Neural cell (in vitro differentiated cells): ENCODE results near the gene RSRC1. TPM values are rescaled to one million over a fixed set of nuclear protein-coding genes. Genes with fewer than 3 reads are reported as not detected.

ENCODE experiments used
- H2AFZ ChIP-seq: fragments of 200-600, 300-800 bp; sonication (generic), shearing (Covaris generic); 2 replicates; pipeline ENCODE4 v1.6.0; 2014; ENCODE audit warnings: low read depth, mild to moderate bottlenecking, antibody characterized with exemption, low read length, moderate library complexity
- H3F3A ChIP-seq: fragments of 200-600 bp; shearing (Covaris generic); 2 replicates; pipeline ENCODE4 v1.6.1; 2016; ENCODE audit warnings: mild to moderate bottlenecking, moderate library complexity, mixed read lengths, antibody characterized with exemption, low read length; ENCODE audit not compliant: insufficient read depth, poor library complexity, severe bottlenecking
- H3K27ac ChIP-seq: fragments of 200-600, 300-800 bp; sonication (generic), shearing (Covaris generic); 2 replicates; pipeline ENCODE4 v1.5.1; 2014; ENCODE audit warnings: mild to moderate bottlenecking, low read length, moderate library complexity
- H3K27me3 ChIP-seq: fragments of 300-800, 200-600 bp; sonication (generic), shearing (Covaris generic); 2 replicates; pipeline ENCODE4 v1.6.0; 2014; ENCODE audit warnings: mild to moderate bottlenecking, low read depth, low read length, moderate library complexity; ENCODE audit not compliant: insufficient read depth
- H3K36me3 ChIP-seq: fragments of 300-800, 200-600 bp; sonication (generic), shearing (Covaris generic); 2 replicates; pipeline ENCODE4 v1.5.1; 2014; ENCODE audit warnings: mild to moderate bottlenecking, antibody characterized with exemption, low read length, moderate library complexity; ENCODE audit not compliant: insufficient read depth
- H3K4me2 ChIP-seq: fragments of 300-800, 200-600 bp; sonication (generic), shearing (Covaris generic); 2 replicates; pipeline ENCODE4 v1.6.0; 2014; ENCODE audit warnings: mild to moderate bottlenecking, low read length
- H3K4me3 ChIP-seq: fragments of 300-800, 200-600 bp; sonication (generic), shearing (Covaris generic); 2 replicates; pipeline ENCODE4 v1.5.1; 2014; ENCODE audit warnings: mild to moderate bottlenecking, low read length, moderate library complexity
- H3K79me2 ChIP-seq: fragments of 200-600 bp; shearing (Covaris generic); replicated peaks from 2 replicates; pipeline ENCODE4 v1.6.0; 2014; ENCODE audit warnings: mild to moderate bottlenecking, low read length, moderate library complexity; ENCODE audit not compliant: insufficient read depth
- H3K9ac ChIP-seq: fragments of 300-800, 200-600 bp; sonication (generic), shearing (Covaris generic); 2 replicates; pipeline ENCODE4 v1.6.1; 2016; ENCODE audit warnings: mild to moderate bottlenecking, low read length, mixed read lengths
- H3K9me2 ChIP-seq: fragments of 200-600 bp; shearing (Covaris generic); 2 replicates; pipeline ENCODE4 v1.6.1; 2016; ENCODE audit warnings: mild to moderate bottlenecking, low read length, mixed read lengths; ENCODE audit not compliant: insufficient read depth
- H3K9me3 ChIP-seq: fragments of 200-600, 300-800 bp; sonication (generic), shearing (Covaris generic); 2 replicates; pipeline ENCODE4 v1.6.1; 2016; ENCODE audit warnings: mild to moderate bottlenecking, mixed run types, low read length, moderate library complexity, mixed read lengths
- H4K20me1 ChIP-seq: fragments of 200-600 bp; shearing (Covaris generic); 2 replicates; pipeline ENCODE4 v1.6.1; 2016; ENCODE audit warnings: mild to moderate bottlenecking, mixed run types; ENCODE audit not compliant: insufficient read depth
- EP300 ChIP-seq: fragments of 450-650 bp; conservative IDR thresholded peaks from 2 replicates; pipeline ENCODE4 v1.6.1; 2014; ENCODE audit warnings: antibody characterized with exemption, mild to moderate bottlenecking, moderate library complexity; ENCODE audit not compliant: poor library complexity, severe bottlenecking
- EZH2 ChIP-seq: fragments of 200-600, 300-800 bp; shearing (Covaris generic), sonication (generic); IDR thresholded peaks from 2 replicates; pipeline ENCODE4 v1.6.1; 2014; ENCODE audit warnings: antibody characterized with exemption, low read length, borderline replicate concordance, mild to moderate bottlenecking; ENCODE audit not compliant: insufficient read depth, poor library complexity, severe bottlenecking
- MXI1 ChIP-seq: fragments of 450-650 bp; conservative IDR thresholded peaks from 2 replicates; pipeline ENCODE4 v1.6.1; 2014; ENCODE audit warnings: antibody characterized with exemption, mild to moderate bottlenecking; ENCODE audit not compliant: poor library complexity, severe bottlenecking
- POLR2AphosphoS5 ChIP-seq: IDR thresholded peaks from 2 replicates; pipeline ENCODE4 v1.6.1; 2012
- RAD21 ChIP-seq: fragments of 450-650 bp; conservative IDR thresholded peaks from 2 replicates; pipeline ENCODE4 v1.6.1; 2014; ENCODE audit warnings: antibody characterized with exemption, mild to moderate bottlenecking, moderate library complexity
- SMC3 ChIP-seq: fragments of 450-650 bp; conservative IDR thresholded peaks from 2 replicates; pipeline ENCODE4 v1.6.1; 2014; ENCODE audit warnings: antibody characterized with exemption, mild to moderate bottlenecking, moderate library complexity; ENCODE audit not compliant: poor library complexity
- TAF1 ChIP-seq: IDR thresholded peaks from 2 replicates; pipeline ENCODE4 v1.6.1; 2012; ENCODE audit warnings: low read depth
- polyA plus RNA-seq: library from polyadenylated mRNA; depleted of rRNA; stranded (reverse); fragments of >200 nt; gene quantifications from 2 replicates; pipeline ENCODE4 v1.2.3, GENCODE V29; 2014
- TF ChIP-seq, protein P1 (sequence below): IDR thresholded peaks from 2 replicates; pipeline ENCODE4 v1.6.1; 2012; ENCODE audit warnings: borderline replicate concordance
- TF ChIP-seq, protein P2 (sequence below): fragments of 450-650 bp; IDR thresholded peaks from 2 replicates; pipeline ENCODE4 v1.5.1; 2014; ENCODE audit warnings: antibody characterized with exemption, mild to moderate bottlenecking, moderate library complexity; ENCODE audit not compliant: poor library complexity, severe bottlenecking

RSRC1 gene
- polyA plus RNA-seq, 1 donor from 2014 or later, result 28.1 TPM

DNA sequence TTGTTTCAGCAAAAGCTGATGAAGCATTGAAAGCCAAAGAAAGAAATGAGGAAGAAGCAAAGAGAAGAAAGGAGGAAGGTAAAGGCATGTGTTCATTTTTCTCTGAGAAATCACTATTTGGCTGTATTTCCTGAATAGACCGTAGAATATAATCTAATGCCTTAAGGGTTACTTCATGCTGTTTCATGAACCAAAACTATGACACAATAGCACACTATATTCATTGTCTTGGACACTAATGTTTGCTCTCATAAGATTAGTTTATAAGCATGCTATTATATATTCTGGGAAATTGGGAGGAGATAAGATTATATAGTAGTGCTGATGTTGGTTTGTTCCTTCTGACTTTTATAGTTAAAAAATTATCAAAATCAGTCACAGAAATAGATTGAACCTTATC lies 351.0 kb downstream of the RSRC1 start:
- no peak overlapping the region for H3K9ac ChIP-seq
- no peaks in the 10 kb centered on the region for H3K36me3 ChIP-seq
- H3F3A ChIP-seq, result no peaks in the 10 kb centered on the region
- H3K9me3 ChIP-seq, result no peaks in the 10 kb centered on the region
- no peak overlapping the region for H3K4me2 ChIP-seq
- H2AFZ ChIP-seq, result no peak overlapping the region
- no peaks in the 10 kb centered on the region for H3K27me3 ChIP-seq
- no peak overlapping the region for H3K27ac ChIP-seq
- no peaks in the 10 kb centered on the region for H4K20me1 ChIP-seq
- no peaks in the 10 kb centered on the region for H3K9me2 ChIP-seq
- TF ChIP-seq, protein P1, sequence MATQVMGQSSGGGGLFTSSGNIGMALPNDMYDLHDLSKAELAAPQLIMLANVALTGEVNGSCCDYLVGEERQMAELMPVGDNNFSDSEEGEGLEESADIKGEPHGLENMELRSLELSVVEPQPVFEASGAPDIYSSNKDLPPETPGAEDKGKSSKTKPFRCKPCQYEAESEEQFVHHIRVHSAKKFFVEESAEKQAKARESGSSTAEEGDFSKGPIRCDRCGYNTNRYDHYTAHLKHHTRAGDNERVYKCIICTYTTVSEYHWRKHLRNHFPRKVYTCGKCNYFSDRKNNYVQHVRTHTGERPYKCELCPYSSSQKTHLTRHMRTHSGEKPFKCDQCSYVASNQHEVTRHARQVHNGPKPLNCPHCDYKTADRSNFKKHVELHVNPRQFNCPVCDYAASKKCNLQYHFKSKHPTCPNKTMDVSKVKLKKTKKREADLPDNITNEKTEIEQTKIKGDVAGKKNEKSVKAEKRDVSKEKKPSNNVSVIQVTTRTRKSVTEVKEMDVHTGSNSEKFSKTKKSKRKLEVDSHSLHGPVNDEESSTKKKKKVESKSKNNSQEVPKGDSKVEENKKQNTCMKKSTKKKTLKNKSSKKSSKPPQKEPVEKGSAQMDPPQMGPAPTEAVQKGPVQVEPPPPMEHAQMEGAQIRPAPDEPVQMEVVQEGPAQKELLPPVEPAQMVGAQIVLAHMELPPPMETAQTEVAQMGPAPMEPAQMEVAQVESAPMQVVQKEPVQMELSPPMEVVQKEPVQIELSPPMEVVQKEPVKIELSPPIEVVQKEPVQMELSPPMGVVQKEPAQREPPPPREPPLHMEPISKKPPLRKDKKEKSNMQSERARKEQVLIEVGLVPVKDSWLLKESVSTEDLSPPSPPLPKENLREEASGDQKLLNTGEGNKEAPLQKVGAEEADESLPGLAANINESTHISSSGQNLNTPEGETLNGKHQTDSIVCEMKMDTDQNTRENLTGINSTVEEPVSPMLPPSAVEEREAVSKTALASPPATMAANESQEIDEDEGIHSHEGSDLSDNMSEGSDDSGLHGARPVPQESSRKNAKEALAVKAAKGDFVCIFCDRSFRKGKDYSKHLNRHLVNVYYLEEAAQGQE, result no peak
- TF ChIP-seq MXI1, result no peak
- TF ChIP-seq EZH2, result no peak
- TF ChIP-seq RAD21, result no peak
- TF ChIP-seq, protein P2, sequence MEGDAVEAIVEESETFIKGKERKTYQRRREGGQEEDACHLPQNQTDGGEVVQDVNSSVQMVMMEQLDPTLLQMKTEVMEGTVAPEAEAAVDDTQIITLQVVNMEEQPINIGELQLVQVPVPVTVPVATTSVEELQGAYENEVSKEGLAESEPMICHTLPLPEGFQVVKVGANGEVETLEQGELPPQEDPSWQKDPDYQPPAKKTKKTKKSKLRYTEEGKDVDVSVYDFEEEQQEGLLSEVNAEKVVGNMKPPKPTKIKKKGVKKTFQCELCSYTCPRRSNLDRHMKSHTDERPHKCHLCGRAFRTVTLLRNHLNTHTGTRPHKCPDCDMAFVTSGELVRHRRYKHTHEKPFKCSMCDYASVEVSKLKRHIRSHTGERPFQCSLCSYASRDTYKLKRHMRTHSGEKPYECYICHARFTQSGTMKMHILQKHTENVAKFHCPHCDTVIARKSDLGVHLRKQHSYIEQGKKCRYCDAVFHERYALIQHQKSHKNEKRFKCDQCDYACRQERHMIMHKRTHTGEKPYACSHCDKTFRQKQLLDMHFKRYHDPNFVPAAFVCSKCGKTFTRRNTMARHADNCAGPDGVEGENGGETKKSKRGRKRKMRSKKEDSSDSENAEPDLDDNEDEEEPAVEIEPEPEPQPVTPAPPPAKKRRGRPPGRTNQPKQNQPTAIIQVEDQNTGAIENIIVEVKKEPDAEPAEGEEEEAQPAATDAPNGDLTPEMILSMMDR, result no peak
- TF ChIP-seq POLR2AphosphoS5, result no peak
- no peak for TF ChIP-seq TAF1
- TF ChIP-seq EP300, result no peak
- no peaks in the 10 kb centered on the region for H3K79me2 ChIP-seq
- no peak overlapping the region for H3K4me3 ChIP-seq

- H3K9me2 ChIP-seq, result no peaks in the 10 kb centered on the region
- TF ChIP-seq MXI1 (no peak), TAF1 (no peak), SMC3 (no peak), EZH2 (no peak), EP300 (no peak), POLR2AphosphoS5 (no peak), RAD21 (no peak)
- TF ChIP-seq, protein P1, result no peak
- TF ChIP-seq, protein P2, result no peak
- H3K9me3 ChIP-seq, result no peaks in the 10 kb centered on the region
- H2AFZ ChIP-seq, result no peak overlapping the region
- H3K27ac ChIP-seq, result no peak overlapping the region
- no peaks in the 10 kb centered on the region for H4K20me1 ChIP-seq
- H3K4me2 ChIP-seq, result no peak overlapping the region
- no peaks in the 10 kb centered on the region for H3F3A ChIP-seq
- H3K9ac ChIP-seq, result no peak overlapping the region
- H3K36me3 ChIP-seq, result no peaks in the 10 kb centered on the region
- H3K4me3 ChIP-seq, result no peak overlapping the region
- no peaks in the 10 kb centered on the region for H3K27me3 ChIP-seq
- no peaks in the 10 kb centered on the region for H3K79me2 ChIP-seq
These were observed 353.7 kb downstream of the RSRC1 start for GRCh38 chr3:158463556-158463955.
